Activated CD4-positive, CD25-positive, alpha-beta regulatory T cell treated with anti-CD3 and anti-CD28 coated beads, Interleukin-2, amount 50 U/mL, for 72 hours (primary cell): Measurements from ENCODE around the gene SMAD9.

Experiments used
- DNase-seq: peaks from one replicate; pipeline ENCODE4 v3.0.0; 2021

The SMAD9 gene

DNA sequence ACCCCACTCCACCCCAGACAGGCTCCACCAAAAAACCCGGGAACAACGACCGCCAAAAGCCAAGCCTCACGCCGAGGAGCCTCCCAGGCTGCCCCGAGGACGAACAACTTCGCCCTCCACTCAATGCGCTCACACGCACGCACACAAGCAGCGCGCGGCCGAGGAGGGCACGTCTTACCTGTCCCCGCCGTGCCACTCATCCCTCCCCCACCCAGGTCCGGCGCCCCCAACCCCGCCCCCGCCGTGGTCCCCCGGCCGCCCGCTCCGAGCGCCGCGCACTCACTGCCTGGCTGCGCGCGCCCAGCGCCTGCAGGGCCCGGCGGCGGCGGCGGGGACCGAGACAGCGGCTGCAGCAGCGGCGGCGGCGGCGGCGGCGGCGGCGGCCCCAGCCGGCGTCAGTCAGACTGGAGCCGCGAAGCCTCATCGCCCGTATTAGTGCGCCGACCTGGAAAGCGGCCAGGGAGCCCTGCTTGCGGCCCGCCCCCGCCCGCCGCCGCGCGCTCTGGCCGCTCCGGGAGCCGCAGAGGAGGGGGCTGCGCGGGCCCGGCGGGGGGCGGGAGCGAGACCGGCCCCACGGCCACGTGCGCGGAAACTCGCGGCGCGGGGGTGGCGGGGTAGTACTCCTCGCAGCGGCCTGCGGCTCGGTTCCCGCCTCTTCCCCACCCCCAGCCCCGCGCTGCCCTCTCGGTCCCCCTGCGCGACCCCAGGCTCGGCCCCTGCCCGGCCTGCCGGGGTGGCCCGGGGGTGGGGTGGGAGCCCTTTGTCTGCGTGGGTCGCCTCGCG lies at the start of gene SMAD9:
Gene SMAD9 (minus strand): TSS at position 406 of the 783 bp plus-strand sequence. CDS start 40,549 bp downstream, outside the sequence.
- DNase-seq: no peak

DNA sequence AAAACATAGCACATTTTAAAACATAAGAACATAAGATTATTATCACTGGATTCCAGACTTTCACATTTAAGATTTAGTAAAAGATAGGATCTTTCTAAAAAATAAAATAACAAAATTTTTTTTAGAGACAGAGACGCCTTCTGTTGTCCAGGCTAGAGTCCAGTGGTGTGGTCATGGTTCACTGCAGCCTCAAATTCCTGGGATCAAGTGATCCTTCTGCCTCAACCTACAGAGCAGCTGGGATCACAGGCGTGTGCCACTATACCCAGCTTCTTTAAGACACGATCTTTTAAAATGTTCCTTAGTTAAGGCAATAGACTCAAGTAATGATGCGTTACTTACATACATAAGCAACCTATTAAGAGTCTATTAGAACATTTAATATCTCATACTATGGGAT lies 46.4 kb upstream of the SMAD9 start:
- no peak for DNase-seq

DNA sequence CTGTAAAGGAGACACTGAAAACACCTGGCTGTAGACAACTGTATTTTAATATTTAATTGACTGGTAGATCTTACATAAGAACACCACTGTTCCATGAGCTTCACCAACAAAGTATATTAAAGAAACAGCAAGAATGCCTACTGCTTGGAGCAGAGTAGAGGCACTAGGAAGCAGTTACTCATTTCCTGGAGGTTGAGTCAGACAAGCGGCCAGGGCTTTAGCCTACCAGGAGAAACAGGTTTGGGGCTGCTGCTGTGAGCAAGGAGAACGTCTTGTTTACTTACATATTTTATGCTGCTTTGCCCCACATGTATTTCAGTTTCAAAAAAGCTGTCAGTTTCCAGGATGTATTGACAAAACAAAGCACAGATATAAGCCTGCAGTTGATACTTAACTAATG lies 45.7 kb upstream of the SMAD9 start:
- DNase-seq: no peak

DNA sequence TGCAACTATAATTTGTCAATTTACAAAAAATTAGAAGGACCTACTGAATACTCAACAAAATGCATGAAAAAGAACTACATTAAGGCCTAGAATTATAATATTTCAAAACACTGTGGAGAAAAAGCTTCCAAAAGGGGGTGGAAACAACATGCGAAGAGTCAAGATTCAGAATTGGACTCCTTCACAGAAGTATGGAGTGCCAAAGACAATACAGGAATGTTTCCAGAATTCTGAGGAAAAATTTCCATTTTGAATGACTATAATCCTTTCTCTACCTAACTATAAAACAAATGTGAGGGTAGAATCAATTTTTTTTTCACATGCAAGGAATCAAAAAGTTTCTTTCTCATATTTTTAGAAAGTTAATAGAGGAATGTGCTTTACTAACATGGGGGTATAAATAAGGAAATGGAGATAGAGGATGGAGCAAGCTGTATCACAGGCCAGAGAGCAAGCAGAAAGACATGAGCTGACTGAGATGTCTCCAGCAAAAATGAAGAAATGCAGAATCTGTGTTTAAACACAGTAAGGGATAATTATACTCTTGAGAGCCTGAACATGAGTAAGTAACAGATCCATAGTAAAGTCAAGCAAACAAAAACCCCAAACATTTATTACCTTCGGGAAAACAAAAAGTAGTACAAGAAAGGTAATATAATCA lies 39.5 kb upstream of the SMAD9 start:
- DNase-seq: no peak

DNA sequence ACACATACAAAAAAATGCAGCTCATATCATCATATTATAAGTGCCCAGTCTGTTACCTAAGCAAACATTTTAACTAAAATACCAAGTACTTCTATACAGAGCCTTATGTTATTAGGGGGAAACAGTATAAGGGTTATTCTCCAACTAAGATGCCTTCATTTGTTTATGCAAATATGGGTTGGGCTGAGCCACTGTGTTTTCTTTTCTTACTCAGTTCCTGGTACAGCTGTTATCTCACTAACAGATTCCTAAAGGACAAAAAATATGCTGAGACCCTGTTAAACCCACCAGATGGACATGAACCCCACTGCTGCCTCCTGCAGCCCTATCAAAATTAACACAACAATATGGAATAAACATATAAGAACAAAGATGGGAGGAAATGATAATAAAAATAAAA lies 34.5 kb upstream of the SMAD9 start:
- no peak for DNase-seq

DNA sequence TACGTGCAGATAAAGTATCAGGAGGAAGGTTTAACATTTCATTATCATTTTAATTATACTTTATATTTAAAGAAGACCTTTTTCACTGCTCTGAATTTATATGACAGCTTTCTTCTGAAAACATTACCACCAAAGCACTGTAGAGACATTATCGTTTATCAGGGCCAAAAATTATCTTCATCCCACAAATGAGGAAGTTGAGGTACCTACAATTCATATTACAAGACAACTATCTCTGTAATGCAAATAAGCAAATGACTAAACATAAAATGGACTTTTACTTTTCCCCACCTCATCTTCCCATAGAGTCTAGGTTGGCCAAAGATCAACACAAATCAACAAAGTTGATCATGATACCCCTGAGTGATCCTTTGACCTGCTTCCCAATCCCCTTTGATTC lies 30.9 kb upstream of the SMAD9 start:
- DNase-seq: no peak

DNA sequence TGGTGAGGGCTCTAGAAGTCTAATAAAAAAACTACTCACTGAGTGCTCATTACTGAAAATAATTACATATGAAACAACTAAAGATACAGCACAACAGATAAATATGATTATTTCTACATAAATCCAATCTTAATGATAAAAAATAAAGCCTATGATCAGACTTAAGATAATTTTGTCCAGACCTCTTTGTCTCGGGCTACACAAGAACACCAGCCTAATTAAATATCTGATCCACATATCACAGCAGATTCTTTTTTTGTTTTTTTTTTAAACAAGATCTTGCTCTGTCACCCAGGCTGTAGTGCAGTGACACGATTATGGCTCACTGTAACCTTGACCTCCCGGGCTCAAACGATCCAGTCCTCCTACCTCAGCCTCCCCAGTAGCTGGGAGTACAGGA lies 30.3 kb upstream of the SMAD9 start:
- DNase-seq: no peak

DNA sequence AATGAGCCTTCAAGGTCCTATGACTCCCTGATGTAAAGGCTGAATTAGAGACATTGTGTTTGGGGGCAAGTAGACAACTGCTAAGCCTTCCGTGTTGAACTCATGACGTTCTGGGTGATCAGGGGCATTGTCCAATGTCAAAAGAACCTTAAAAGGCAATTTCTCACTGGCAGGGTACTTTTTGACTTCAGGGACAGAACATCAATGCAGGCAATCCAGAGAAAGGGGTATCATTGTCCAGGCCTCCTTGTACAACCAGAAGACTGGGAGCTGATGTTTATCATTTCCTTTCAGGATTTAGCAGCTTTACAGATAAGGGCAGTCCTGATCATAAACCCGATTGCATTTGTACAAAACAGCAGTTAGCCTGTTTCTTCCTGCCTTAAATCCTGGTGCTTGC lies 25.0 kb upstream of the SMAD9 start:
- no peak for DNase-seq

DNA sequence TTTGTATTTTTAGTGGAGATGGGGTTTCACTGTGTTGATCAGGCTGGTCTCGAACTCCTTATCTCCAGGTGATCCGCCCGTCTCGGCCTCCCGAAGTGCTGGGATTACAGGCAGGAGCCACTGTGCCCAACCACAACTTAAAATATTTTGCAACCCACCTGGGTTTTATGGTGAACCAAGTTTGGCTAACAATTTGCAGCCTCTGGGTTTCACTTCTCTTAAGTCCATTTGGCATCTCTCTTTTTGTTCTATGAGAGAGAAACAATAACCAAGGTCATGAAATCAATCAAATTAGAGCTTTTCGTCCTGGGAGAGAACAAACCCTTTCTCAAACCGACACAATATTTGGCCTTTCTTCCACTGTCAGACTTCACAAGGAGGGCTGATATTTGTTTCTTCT lies 5.6 kb upstream of the SMAD9 start:
- no peak for DNase-seq

DNA sequence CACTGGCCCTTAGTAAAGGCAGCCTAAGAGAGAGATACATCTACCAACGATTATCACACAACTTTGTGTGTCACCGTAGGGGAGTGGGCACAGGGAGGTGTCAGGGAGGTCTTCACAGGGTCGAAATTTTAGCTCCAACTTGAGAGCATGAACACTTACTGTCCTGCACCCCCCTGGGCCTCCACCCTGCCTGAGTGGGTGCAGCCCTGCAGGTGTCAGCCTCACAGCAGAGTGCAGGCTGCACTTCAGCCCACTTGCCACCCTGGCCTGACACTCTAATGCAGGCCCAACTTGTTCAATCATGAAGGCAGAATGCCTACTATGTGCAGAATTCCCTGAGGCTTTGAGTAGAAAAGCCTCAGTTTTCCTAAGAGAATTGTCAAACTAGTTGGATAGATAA lies 4.0 kb upstream of the SMAD9 start:
- DNase-seq: no peak

DNA sequence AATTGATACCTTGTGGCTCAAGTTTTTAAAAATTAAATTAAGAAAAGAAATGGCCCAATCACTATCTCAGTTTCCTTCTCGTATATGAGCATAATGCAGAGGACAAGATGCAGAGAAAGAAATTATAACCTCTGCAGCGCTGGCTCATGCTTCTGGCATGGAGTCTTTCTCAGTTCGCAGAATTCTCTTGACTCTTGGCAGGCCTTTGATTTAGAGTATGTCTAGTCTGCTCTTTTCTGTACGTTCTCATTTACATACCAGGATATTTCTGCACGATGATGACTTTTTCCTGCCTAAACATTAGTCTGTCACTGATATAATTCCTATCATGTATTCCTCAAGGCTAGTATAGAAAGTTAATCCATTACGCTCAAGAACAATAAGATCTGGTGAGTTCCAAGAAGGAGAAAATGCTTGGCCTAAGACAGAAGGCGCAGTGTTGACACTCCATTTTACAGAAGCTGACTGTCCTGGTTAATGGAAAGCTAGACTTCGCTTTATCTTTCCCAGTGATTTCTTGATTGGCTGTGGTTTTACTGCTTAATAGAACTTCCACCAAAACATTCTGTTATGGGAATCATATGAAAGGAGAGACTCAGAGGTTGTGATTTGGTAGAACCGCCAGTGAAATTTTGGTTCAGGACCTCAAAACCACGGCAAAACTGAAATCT lies 1.7 kb upstream of the SMAD9 start:
- DNase-seq: no peak

DNA sequence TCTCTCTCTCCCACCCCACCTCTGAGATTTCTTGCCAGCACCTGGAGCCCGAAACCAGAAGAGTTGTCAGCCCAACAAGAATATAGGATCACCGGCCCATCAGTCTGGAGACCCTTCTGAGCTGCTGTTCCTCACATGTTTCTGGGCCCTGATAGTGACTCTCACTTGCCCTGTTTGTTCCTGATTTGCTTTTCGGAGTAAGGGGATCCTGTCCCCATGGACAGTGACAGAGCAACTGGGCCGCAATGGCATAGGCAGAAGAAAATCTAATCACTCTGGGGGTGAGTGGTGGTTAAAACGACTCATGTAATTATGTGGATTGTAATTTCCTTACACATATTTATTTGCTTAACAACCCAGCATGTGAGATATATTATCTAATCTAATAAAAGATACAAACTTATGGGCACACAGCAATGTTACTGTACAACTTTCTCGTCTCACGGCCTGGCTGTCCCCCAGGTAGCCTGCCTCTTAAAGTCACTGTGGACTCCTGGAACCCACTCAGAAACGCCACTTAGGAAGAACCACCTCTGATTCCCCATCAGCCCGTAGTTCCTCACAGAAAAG lies 663 bp upstream of the SMAD9 start:
- no peak for DNase-seq

DNA sequence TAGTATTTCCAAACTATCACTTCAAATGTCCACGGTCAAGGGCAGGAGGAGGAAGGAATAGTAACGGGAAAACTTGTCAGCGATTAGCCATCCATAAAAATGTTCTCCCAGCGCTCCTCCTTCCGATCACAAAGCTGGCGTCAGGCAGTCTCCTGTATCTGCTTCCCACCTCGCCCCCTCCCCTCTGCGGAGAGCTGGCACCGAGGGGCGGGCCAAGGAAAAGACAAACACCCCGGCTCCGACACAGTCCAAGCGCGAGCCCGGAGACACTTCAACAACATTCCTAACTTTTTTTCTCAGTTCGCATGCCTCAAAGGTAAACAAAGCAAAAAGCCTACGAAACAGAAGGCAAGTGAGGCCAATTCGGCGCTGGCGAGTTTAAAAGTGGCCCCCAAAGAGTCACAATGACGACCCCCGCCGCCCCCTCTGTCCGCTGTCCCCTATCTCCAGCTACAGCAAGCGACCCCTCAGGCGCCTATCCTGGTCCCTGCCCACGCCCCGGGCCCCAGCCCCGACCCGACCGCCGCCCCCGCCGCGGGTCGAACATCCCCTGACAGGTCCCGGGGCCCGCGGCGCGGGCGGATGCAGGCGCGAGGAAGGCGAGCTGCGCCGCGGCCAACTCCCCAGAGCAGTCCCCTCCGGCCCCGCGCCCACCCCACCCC lies 736 bp downstream of the SMAD9 start:
- no peak for DNase-seq

DNA sequence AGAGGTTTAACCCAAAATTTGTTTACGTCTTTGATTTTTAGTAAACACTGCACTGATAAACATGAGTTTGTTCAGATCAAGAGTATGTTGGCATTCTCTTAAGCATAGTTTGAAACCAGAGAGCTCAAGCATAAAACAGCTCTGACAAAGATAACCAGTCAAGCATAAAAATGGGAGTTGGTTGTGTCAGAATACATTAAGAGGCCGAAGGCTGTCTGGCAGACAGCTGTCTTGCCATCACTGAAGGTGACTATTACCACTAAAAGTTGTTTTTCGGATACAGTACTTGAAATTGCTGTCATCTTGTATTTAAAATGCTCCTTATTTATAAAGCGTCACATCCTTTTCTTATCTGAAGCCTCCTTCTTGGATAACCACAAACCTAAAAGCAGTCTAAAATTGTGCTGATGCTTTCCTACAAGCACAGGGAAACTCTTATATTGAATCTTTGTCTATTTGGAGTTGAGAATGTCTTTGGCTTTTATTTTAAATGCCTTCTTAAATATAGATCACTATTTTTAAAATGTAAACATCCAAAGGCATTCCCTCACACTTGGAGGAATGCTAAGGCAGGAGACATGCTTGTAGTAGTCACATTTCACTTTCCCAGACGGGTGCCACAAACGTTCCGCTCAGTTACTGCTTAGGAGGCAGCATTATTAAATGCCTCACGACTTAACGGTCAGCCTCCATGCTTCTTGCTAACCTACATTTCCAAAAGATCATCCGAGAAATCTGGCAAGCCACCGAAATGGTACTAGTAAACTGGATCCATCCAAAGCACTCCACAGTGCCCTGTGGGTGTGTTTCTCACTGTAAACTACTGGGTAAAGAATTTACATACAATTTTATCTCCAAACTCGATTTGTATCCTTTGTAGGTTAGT lies 1.5 kb downstream of the SMAD9 start:
- DNase-seq: no peak

DNA sequence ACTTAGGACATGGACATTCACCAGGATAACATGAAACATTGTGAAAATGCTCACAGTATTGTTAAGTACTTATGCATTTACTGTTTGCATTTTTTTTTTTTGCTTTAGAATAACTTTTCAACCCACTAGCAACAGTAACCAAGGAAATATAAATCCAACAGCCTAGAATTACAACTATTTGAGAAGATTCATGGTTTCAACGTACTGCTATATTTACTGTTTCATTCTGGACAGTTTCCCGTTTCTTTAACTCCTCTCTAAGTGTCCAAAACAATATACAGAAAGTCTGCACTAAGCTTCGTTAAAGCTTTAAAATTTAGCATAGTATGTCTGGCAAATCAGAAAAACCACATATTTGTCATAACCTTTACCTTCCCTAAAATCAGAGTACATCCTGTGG lies 2.7 kb downstream of the SMAD9 start:
- no peak for DNase-seq

DNA sequence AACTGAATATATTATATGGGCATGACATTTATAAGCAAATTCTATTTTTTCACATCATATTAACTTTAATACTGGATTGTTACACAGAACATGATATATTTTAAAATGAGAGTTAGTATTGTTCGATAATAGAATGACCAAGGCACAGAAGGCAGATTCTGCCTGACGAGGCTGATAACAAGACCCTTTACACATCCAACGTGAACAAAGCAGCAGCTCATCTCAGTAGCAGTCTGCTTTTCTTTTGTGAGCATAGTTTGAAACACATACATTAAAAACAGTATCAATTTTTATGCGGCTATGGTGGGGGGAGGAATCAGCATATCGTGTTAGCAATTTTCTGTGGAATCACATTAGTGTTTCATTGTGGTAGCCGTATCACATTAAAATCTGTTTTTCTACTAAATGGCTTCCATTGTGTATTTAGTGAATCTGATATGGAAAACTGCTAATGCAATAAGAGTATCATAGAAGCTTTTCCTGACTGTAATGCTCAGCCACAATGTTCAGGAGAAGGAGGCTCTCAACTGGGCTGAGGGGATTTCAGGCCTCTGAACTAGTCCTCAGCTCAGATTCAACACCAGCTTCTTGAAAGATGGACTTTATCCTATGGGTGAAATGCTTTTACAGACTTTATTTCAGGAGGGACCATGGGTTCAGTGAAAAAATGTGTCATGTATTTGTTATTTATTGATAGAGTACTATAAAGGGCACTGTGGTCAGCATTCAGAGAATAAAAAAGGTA lies 4.0 kb downstream of the SMAD9 start:
- DNase-seq: no peak

DNA sequence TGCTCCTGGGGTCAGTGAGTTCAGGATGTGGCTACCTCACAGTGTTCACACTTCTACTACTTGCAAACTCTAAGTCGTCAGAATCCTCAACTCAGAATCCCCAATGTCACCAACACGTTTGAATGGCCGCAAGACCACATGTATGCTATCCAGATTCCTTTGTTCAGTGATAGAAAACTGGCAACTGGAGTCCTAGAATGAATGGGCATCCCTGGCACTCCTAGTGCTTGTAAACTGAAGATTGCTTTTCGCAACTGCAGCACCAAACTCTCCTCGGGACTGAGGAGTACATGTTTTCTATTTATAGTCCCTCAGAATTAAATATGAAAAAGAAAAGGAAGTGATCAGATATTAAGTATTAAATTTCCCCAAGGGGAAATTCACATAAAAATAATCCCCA lies 4.9 kb downstream of the SMAD9 start:
- DNase-seq: no peak

DNA sequence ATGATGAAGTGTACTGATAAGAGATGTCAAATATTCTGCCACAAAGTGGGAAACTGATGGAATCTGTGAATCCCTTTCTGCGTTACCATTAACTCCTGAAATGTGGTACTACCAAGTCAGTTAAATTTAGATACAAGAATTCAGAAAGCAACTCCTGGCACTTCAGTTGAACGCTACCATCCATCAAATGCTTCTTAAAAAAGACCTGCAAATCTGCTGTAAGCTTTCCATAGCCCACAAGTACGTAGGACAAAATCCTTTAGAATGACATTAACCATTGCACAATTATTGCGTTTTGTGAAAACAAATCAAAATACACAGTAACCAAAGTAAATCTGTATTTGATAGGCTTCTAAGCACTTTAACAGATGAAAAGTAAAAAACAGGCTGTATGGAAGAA lies 5.4 kb downstream of the SMAD9 start:
- no peak for DNase-seq

DNA sequence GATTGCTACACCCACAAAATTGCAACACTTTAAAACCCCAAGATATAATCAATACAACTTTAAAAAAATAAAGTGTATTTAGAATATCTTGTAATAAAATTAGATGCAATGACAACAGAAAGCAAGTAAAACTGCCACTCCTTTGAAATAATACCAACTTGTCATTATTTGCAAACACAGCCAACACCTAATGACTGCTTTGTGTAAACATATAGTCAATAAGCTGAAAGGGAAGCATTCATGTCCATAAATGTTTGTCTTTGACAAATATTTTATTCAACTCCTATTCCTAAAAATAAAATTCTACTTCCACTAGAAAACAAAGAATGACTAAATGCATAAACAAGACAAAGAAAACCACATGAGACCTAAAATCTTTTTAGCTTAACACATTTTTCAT lies 6.6 kb downstream of the SMAD9 start:
- no peak for DNase-seq

DNA sequence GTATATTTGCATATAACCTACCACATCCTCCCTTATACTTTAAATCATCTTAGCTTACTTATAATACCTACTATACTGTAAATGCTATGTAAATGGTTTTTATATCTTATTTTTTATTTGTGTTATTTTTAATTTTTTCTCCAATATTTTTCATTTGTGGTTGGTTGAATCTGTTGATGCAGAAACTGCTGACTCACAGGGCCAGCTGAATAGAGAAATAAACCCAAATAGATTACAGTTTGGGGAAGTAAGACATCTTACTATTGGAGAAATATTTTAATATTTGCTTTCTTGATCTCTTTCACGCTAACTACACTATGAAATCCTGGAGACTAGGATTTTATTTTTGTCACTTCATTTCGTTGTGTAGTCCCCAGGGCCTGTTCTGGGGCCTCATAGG lies 7.1 kb downstream of the SMAD9 start:
- DNase-seq: no peak

DNA sequence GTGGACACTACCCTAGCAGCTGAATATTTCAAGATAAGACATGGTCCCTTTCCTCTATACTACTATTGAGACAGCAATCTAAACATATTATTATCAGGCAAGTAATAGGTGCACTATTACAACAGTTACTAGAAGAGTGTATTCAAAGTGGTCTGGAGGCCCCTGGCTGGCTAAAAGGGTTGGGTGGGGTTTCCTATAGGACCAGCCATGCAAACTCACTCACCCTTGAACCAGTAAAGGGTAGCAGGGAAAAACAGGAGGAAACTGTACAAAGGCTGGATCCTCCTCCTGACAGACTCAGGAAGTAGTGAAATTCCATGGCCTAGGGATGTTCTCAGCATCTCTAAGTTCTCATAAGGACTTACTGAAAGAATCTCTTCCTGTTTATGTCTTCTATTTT lies 7.7 kb downstream of the SMAD9 start:
- no peak for DNase-seq

DNA sequence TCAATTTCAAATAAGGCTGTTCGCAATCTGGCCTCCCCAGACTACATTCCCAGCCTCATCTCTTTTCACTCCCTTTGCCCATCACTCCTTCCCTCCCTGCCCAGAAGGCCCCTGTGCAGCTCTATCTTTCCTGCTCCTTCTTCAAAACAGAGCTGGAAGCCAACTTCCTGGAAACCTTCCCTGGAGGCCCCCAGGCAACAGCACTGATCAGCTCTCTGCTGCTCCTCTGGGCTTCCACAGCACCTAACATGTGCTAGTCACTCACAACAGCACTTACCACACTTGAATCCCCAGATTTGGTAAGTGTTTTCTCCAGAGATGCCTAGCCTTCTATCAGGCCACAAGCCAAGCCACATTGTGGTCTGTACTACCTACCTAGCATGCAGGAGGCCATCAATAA lies 9.5 kb downstream of the SMAD9 start:
- DNase-seq: no peak
